Inflammatory macrophage treated with lipopolysaccharide for 4 hours (primary cell): ENCODE results near the gene MYL9.
"Not testable (repeated sequence)": the region's sequence is repeated elsewhere in the genome, so short reads cannot be mapped to it uniquely, and the experiment has no call there.

Source experiments
- DNase-seq: peaks from one replicate; pipeline ENCODE4 v3.0.0-alpha.2; 2020

The MYL9 gene

GRCh38 chr20:36541227-36541767 lies at the start of gene MYL9:
Gene MYL9 (plus strand): TSS chr20:36541519. CDS start chr20:36544885, 3,366 bp downstream.
- peak; percentile 44 for DNase-seq

- peak; percentile 35 for DNase-seq
These were observed 49.3 kb upstream of the MYL9 start for GRCh38 chr20:36491901-36492617.

- peak; percentile 21 for DNase-seq
These were observed 48.1 kb upstream of the MYL9 start for GRCh38 chr20:36493051-36493800.

- no peak for DNase-seq
These were observed 47.6 kb upstream of the MYL9 start for GRCh38 chr20:36493801-36494114.

GRCh38 chr20:36496707-36497669 lies 44.3 kb upstream of the MYL9 start:
- DNase-seq: no peak

GRCh38 chr20:36497856-36498255 lies 43.5 kb upstream of the MYL9 start:
- DNase-seq: no peak

GRCh38 chr20:36498386-36499179 lies 42.7 kb upstream of the MYL9 start:
- DNase-seq: no peak

- no peak for DNase-seq
These were observed 42.1 kb upstream of the MYL9 start for GRCh38 chr20:36499211-36499610.

GRCh38 chr20:36499723-36500501 lies 41.4 kb upstream of the MYL9 start:
- no peak for DNase-seq

- DNase-seq: no peak
These were observed 39.8 kb upstream of the MYL9 start for GRCh38 chr20:36501367-36502006.

GRCh38 chr20:36504295-36504694 lies 37.0 kb upstream of the MYL9 start:
- no peak for DNase-seq

GRCh38 chr20:36506253-36506652 lies 35.1 kb upstream of the MYL9 start:
- DNase-seq: no peak

GRCh38 chr20:36507746-36508145 lies 33.6 kb upstream of the MYL9 start:
- no peak for DNase-seq

- no peak for DNase-seq
These were observed 22.2 kb upstream of the MYL9 start for GRCh38 chr20:36519012-36519719.

- no peak for DNase-seq
These were observed 21.4 kb upstream of the MYL9 start for GRCh38 chr20:36519944-36520343.

- no peak for DNase-seq
These were observed 19.8 kb upstream of the MYL9 start for GRCh38 chr20:36521526-36521925.

GRCh38 chr20:36522412-36522811 lies 18.9 kb upstream of the MYL9 start:
- not testable (repeated sequence) for DNase-seq

- peak; percentile 3 for DNase-seq
These were observed 18.0 kb upstream of the MYL9 start for GRCh38 chr20:36523341-36523740.

GRCh38 chr20:36525620-36526365 lies 15.5 kb upstream of the MYL9 start:
- DNase-seq: no peak
